HG03457 (cell line): Measurements from ENCODE around the gene HPS4.
"Not testable (repeated sequence)": the region's sequence is repeated elsewhere in the genome, so short reads cannot be mapped to it uniquely, and the experiment has no call there.

Source experiments
- ATAC-seq: cut with Tn5 transposase; IDR thresholded peaks from one replicate; pipeline ENCODE4 v1.9.1; 2021; ENCODE audit warnings: moderate number of reproducible peaks; ENCODE audit not compliant: unreplicated experiment

HPS4 gene

DNA sequence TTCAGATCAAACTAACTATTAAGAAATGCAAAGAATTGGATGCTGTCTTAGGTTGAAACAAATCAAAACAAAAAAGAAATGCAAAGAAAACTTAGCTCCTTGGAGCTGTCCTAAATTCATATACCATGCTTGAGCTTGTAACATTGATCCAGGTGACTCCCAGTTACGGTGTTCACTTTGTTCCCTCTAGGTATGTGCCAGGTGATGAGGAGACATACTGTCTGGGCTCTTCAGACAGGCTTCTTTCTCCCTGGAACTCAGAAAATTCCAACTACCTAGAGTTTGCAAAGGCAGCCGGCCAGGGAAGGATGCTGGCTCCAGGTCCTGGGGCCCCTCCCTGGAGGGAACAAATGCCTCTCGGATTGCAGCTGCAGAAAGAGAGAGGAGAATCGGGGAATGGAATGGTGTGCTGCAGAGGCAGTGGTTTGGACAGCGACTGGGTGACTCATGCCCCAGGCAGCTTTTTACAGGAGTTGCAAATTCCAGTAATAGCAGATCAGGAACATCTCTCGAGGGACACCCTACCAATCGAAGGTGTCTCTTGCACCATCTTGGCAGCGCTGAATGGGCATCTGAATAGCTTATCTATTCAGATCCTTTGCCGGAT lies 66.8 kb downstream of the HPS4 start:
- ATAC-seq, result no peak

DNA sequence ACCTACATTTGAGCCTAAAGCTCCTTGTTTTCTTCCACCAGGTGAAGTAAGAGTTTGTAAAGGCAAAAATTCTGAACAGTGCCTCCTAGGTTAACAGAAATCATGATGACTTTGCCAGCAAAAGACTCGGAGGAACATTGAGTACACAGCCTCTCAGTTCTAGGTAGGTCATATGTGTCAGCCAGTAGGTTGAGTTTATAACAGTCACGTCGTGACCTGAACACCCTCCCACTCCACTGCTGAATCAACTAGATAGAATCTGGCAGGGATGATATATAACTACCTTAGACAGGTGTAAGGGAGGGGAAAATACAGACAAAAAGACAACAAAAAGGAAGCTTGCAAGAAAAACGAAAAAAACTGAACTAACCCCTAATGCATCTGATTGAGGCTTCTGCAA lies 67.3 kb downstream of the HPS4 start:
- no peak for ATAC-seq

DNA sequence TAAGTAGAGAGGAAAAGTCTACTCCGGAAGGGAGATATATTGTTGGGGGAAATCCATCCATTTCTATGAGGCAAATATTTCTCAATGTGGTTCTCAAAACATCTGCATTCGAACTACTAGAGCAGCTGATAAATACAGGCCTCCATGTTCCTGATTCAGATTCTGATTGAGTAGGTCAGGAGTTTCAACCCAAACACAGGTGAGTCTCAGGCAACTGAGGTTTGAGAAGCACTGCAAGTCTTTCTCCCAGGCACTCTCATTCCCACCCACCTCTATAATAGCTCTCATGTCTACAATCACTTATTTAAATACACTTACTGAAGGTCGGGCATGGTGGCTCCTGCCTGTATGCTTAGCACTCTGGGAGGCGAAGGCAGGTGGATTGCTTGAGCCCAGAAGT lies 69.2 kb downstream of the HPS4 start:
- no peak for ATAC-seq

DNA sequence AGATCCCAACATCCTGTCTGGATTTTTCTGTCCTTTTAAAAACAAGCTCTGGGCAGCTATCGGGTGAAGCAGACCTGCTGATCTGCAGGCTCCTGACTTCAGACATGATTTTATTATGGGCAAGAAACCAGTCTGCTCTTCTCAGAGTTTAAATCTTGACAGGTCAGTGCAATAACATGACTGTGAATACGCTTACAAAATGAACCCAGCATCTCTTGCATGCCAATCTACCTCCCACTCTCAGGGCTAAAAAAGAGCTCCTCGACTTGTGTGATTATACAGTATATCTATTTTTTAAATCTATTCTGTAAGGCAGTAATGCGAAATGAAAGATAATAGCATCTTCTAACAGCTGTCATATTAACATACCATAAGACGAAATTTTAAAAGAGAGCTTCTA lies 73.2 kb downstream of the HPS4 start:
- ATAC-seq, result no peak

DNA sequence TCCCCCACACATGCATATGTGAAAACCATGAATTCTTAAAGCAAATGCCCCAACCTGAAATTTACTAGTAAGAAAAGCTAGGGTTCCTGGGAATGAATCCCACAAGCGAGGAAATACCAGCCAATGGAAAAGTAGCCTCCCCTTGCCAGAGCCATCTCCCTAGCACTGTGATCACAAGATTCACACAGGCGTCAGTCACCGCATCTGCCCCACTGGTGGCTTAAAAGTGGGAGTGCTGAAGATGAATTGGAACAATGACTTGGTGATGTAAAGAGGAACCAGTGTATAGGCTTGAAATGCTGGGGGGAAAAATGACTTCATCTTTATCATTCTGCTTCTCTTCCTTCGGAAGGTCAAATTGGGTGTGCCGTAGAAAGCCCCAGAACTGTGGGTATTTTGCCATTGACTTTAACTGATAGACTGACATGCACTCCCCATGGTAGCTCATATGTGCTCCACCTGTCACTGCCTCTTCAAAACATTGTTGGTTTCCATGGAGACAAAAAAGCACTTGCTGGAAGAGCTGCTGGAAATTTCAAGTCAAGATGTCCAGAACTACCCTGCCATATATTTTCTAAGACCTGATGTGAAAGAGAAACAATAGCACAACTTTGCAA lies 73.8 kb downstream of the HPS4 start:
- ATAC-seq, result no peak

DNA sequence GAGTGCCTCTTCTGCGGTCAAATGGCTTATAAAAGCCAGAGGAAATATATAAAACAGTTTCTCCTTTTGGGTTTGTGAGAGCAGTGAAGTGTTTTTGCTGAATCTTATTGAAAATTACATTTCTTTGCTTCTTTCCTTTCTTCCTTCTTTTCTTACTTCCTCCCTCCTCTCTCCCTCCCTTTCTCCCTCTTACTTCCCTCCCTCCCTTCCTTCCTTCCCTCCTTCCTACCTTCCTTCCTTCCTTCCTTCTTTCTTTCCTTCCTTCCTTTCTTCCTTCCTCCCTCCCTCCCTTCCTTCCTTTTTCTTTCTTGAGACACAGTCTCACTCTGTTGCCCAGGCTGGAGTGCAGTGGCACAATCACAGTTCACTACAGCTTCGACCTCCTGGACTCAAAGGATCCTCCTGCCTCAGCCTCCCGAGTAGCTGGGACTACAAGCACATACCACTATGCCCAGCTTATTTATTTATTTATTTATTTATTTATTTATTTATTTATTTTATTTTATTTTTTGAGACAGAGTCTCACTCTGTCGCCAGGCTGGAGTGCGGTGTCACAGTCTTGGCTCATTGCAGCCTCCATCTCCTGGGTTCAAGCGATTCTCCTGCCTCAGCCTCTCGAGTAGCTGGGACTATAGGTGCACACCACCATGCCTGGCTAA lies 74.9 kb downstream of the HPS4 start:
- ATAC-seq, result not testable (repeated sequence)

DNA sequence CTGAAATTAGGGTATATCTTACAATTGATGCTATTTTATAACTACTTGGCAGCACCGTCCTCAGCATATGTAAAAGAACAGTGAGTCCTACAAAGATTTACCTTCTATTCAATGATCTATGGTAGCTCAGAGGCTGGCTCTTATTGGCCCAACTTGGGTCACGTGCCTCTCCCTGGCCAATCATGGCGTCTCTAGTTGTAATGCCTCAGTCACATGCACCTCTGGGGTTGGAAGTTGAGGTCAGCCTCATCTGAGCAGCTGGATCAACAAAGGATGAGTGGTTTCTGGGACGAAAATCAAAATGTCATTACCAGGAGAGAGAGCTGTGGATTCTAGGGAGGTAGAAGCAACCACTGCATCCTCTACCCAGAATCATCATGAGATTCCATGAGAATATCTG lies 77.5 kb downstream of the HPS4 start:
- no peak for ATAC-seq

DNA sequence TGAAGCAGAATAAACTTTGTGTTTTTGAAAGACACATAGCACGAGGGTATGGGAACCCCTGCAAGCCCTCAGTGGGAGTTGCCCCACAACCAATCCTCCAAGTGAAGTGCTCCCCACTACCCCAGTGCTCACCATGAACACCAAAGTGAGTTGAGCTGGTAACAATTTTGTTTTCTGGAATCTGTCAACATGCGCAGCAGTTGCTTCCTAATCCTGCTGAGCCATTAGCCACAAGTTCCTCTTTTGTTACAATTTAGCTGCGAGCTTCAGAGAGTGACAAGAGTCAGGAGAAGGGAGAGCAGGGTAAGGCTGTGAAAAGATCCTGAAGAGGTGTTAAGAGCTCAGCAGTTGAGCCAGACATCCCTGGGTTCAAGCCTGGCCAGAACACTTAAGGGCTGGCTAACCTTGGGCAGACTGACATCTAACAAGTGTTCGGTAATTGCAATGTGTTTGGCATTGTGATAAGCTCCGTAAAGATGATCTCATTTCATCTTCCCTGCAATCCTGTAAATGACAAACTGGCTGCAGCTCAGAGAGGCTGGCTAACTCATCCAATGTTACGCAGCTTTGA lies 78.6 kb downstream of the HPS4 start:
- no peak for ATAC-seq

DNA sequence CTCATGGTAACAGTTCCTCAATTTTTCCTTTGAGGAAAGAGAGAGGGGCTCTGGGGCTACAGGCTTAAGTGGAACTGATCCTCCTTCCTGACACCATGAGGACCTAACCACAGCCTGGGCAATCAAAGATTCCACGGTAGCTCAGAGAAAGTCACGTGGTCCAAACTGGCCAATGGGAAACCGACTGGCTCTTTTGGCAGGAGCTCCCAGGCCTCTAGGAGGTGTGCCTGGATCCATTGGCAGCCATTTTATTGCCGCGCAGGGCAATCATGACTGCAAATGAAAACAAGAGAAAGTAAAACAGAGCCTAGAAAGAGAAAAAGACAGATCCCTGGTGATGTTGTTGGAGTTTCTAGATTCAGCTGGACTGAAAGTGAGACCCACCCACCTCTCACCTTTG lies 81.9 kb downstream of the HPS4 start:
- no peak for ATAC-seq
